H1 (cell line): Measurements from ENCODE around the gene ADGRV1. TPM values are rescaled to one million over a fixed set of nuclear protein-coding genes. Genes with fewer than 3 reads are reported as not detected.

ENCODE experiments used
- CTCF ChIA-PET: fragments of 300-600 bp; sonication (Branson Sonifier 250); formaldehyde crosslinking; loops from one replicate; lab custom pipeline; 2021; ENCODE audit not compliant: partially characterized antibody; lab: Charles Lee
- POLR2A ChIA-PET: fragments of 300-600 bp; sonication (Branson Sonifier 250); formaldehyde crosslinking; loops from one replicate; lab custom pipeline; 2021; ENCODE audit warnings: inconsistent platforms; ENCODE audit not compliant: partially characterized antibody; lab: Charles Lee
- DNase-seq, 2 experiments: peaks; one replicate each; pipeline versions ENCODE4 v3.0.0 to v3.0.0-alpha.2; 2010 to 2022; ENCODE audit warnings: low spot score in 2 of 2, low read depth in 1 of 2, mixed read lengths in 1 of 2
- FAIRE-seq: peaks from 2 replicates; lab custom pipeline; 2011; peaks lifted over from hg19 to GRCh38; lab: Jason Lieb, UNC
- H2AFZ ChIP-seq: 2 replicates; pipeline ENCODE4 v1.8.1; 2012; ENCODE audit warnings: low read length, inconsistent platforms
- H2AK5ac ChIP-seq: 2 replicates; pipeline ENCODE4 v1.6.1; 2013; ENCODE audit warnings: low read depth, low read length
- H2BK120ac ChIP-seq: replicated peaks from 2 replicates; pipeline ENCODE3; 2013; ENCODE audit warnings: low read depth, low read length, inconsistent platforms
- H2BK12ac ChIP-seq: 2 replicates; pipeline ENCODE4 v1.6.1; 2013; ENCODE audit warnings: low read depth, low read length
- H2BK15ac ChIP-seq: 2 replicates; pipeline ENCODE4 v1.6.1; 2013; ENCODE audit warnings: low read length
- H2BK20ac ChIP-seq: 2 replicates; pipeline ENCODE4 v1.6.1; 2013; ENCODE audit warnings: low read length
- H2BK5ac ChIP-seq: 2 replicates; pipeline ENCODE4 v1.6.1; 2013; ENCODE audit warnings: low read depth, low read length
- H3K14ac ChIP-seq: 2 replicates; pipeline ENCODE4 v1.6.1; 2013; ENCODE audit warnings: inconsistent platforms; ENCODE audit not compliant: insufficient read length
- H3K18ac ChIP-seq: 2 replicates; pipeline ENCODE4 v1.6.1; 2013; ENCODE audit warnings: low read length; ENCODE audit errors: extremely low read depth
- H3K23ac ChIP-seq: 2 replicates; pipeline ENCODE4 v1.6.1; 2013; ENCODE audit warnings: inconsistent platforms; ENCODE audit not compliant: insufficient read length
- H3K23me2 ChIP-seq: 2 replicates; pipeline ENCODE4 v1.6.1; 2013; ENCODE audit warnings: low read depth, low read length
- H3K27ac ChIP-seq: 2 replicates; pipeline ENCODE4 v1.6.1; 2011; ENCODE audit warnings: low read depth, low read length, inconsistent platforms
- H3K27me3 ChIP-seq, 4 experiments: replicated peaks in 1 of 4; 1 replicate in 1 of 4; 2 replicates in 3 of 4; pipeline versions ENCODE4 v1.6.1 to v1.8.1; 2011 to 2013; ENCODE audit warnings: low read length in 3 of 4, mild to moderate bottlenecking in 3 of 4, inconsistent platforms in 2 of 4, mixed read lengths in 2 of 4, moderate library complexity in 1 of 4; ENCODE audit not compliant: control insufficient read depth in 3 of 4, insufficient read depth in 3 of 4; ENCODE audit errors: extremely low read depth in 1 of 4
- H3K36me3 ChIP-seq, 4 experiments: 2 replicates each; pipeline versions ENCODE4 v1.6.1 to v1.8.1; 2011 to 2013; ENCODE audit warnings: mild to moderate bottlenecking in 4 of 4, low read length in 3 of 4, moderate library complexity in 2 of 4, control low read depth in 1 of 4, inconsistent platforms in 1 of 4; ENCODE audit not compliant: insufficient read depth in 4 of 4, control insufficient read depth in 2 of 4
- H3K4ac ChIP-seq: replicated peaks from 2 replicates; pipeline ENCODE3; 2013; ENCODE audit warnings: low read length, low read depth, mixed read lengths, inconsistent platforms; ENCODE audit not compliant: insufficient read length
- H3K4me1 ChIP-seq, 4 experiments: replicated peaks in 1 of 4; 1 replicate in 1 of 4; 2 replicates in 3 of 4; pipeline versions ENCODE4 v1.6.1 to v1.8.1; 2011 to 2013; ENCODE audit warnings: low read length in 3 of 4, inconsistent platforms in 2 of 4, mixed read lengths in 1 of 4; ENCODE audit not compliant: insufficient read depth in 4 of 4, control insufficient read depth in 3 of 4
- H3K4me2 ChIP-seq, 2 experiments: 2 replicates each; pipeline versions ENCODE4 v1.6.1 to v1.8.1; 2011 to 2013; ENCODE audit warnings: low read depth in 2 of 2, low read length in 2 of 2, control low read depth in 1 of 2, inconsistent platforms in 1 of 2, mild to moderate bottlenecking in 1 of 2; ENCODE audit not compliant: insufficient read depth in 1 of 2
- H3K4me3 ChIP-seq, 4 experiments: fragments of 200-600, 300-600 bp in 1 of 4; sonication (generic), shearing (Covaris generic), sonication (Bioruptor Twin) in 1 of 4; 2 replicates each; pipeline versions ENCODE4 v1.5.1 to v1.8.1; 2011 to 2016; ENCODE audit warnings: low read length in 4 of 4, low read depth in 3 of 4, control low read depth in 2 of 4, inconsistent platforms in 2 of 4, mild to moderate bottlenecking in 2 of 4, mixed read lengths in 1 of 4, moderate library complexity in 1 of 4; ENCODE audit not compliant: insufficient read depth in 2 of 4; ENCODE audit errors: extremely low read depth in 1 of 4
- H3K56ac ChIP-seq: replicated peaks from 2 replicates; pipeline ENCODE3; 2013; ENCODE audit warnings: low read depth, mild to moderate bottlenecking, mixed read lengths, low read length, inconsistent platforms; ENCODE audit not compliant: insufficient read length
- H3K79me1 ChIP-seq: 2 replicates; pipeline ENCODE4 v1.6.1; 2013; ENCODE audit warnings: low read depth, low read length, control low read depth
- H3K79me2 ChIP-seq, 2 experiments: 2 replicates each; pipeline versions ENCODE4 v1.6.1 to v1.8.1; 2012 to 2013; ENCODE audit warnings: low read length in 2 of 2, mild to moderate bottlenecking in 2 of 2, inconsistent platforms in 1 of 2; ENCODE audit not compliant: insufficient read depth in 2 of 2, control insufficient read depth in 1 of 2
- H3K9ac ChIP-seq, 4 experiments: replicated peaks in 1 of 4; 1 replicate in 1 of 4; 2 replicates in 3 of 4; pipeline versions ENCODE4 v1.6.1 to v1.8.1; 2011 to 2013; ENCODE audit warnings: low read depth in 3 of 4, low read length in 3 of 4, control low read depth in 2 of 4, mild to moderate bottlenecking in 2 of 4, moderate library complexity in 2 of 4, inconsistent platforms in 1 of 4; ENCODE audit errors: extremely low read depth in 1 of 4
- H3K9me3 ChIP-seq, 2 experiments: 2 replicates each; pipeline versions ENCODE4 v1.6.1 to v1.8.1; 2012 to 2013; ENCODE audit warnings: mild to moderate bottlenecking in 2 of 2, moderate library complexity in 2 of 2, control low read depth in 1 of 2, inconsistent platforms in 1 of 2, low read depth in 1 of 2, low read length in 1 of 2, mixed read lengths in 1 of 2; ENCODE audit not compliant: insufficient read depth in 2 of 2
- H4K20me1 ChIP-seq, 2 experiments: replicated peaks in 1 of 2; 2 replicates each; pipeline versions ENCODE3 to v1.8.1; 2011 to 2013; ENCODE audit warnings: inconsistent platforms in 2 of 2, low read length in 2 of 2, mild to moderate bottlenecking in 1 of 2; ENCODE audit not compliant: insufficient read depth in 2 of 2, control insufficient read depth in 1 of 2
- H4K5ac ChIP-seq: 2 replicates; pipeline ENCODE4 v1.6.1; 2013; ENCODE audit warnings: low read length, low read depth, mixed read lengths, inconsistent platforms; ENCODE audit not compliant: insufficient read length
- H4K8ac ChIP-seq: 2 replicates; pipeline ENCODE4 v1.8.0; 2013; ENCODE audit warnings: mild to moderate bottlenecking, moderate library complexity, low read length, inconsistent platforms; ENCODE audit not compliant: insufficient read depth; ENCODE audit errors: extremely low read depth
- H4K91ac ChIP-seq: replicated peaks from 2 replicates; pipeline ENCODE3; 2013; ENCODE audit warnings: low read length, mixed read lengths, inconsistent platforms; ENCODE audit not compliant: insufficient read length
- ASH2L ChIP-seq: fragments of 200-600, 300-600 bp; sonication (generic); IDR thresholded peaks from one replicate; pipeline ENCODE4 v1.7.1; 2017; ENCODE audit warnings: low read length
- ATF3 ChIP-seq: IDR thresholded peaks from 2 replicates; pipeline ENCODE4 v1.6.1; 2011; ENCODE audit warnings: low read depth, mild to moderate bottlenecking, low read length; ENCODE audit not compliant: insufficient read depth
- CTBP2 ChIP-seq: IDR thresholded peaks from 2 replicates; pipeline ENCODE4 v1.7.0; 2011; ENCODE audit warnings: borderline replicate concordance, mild to moderate bottlenecking, moderate library complexity, mixed read lengths, low read length; ENCODE audit not compliant: insufficient read depth, insufficient read length
- CTCF ChIP-seq, 3 experiments: IDR thresholded peaks; 1 replicate in 2 of 3; 2 replicates in 1 of 3; pipeline versions ENCODE4 v1.5.1 to v1.6.1; 2011; ENCODE audit warnings: low read length in 3 of 3, mild to moderate bottlenecking in 3 of 3, inconsistent platforms in 2 of 3, low read depth in 1 of 3, moderate library complexity in 1 of 3; ENCODE audit not compliant: insufficient read depth in 1 of 3; ENCODE audit errors: control extremely low read depth in 1 of 3
- E2F6 ChIP-seq: IDR thresholded peaks from 2 replicates; pipeline ENCODE4 v1.6.1; 2012; ENCODE audit warnings: inconsistent platforms
- PHF8 ChIP-seq: fragments of 200-600 bp; sonication (generic); conservative IDR thresholded peaks from 2 replicates; pipeline ENCODE4 v1.7.1; 2012; ENCODE audit warnings: low read depth, mild to moderate bottlenecking, inconsistent platforms, low read length, moderate library complexity
- SP4 ChIP-seq: IDR thresholded peaks from 2 replicates; pipeline ENCODE4 v1.6.1; 2012; ENCODE audit warnings: low read length, inconsistent platforms
- SUZ12 ChIP-seq: fragments of 200-600 bp; sonication (generic); IDR thresholded peaks from 2 replicates; pipeline ENCODE4 v1.6.1; 2012; ENCODE audit warnings: mild to moderate bottlenecking, inconsistent platforms, low read length, moderate library complexity, mixed read lengths
- TAF7 ChIP-seq: optimal IDR thresholded peaks from 2 replicates; pipeline ENCODE3; 2011; ENCODE audit warnings: low read depth, mild to moderate bottlenecking, inconsistent platforms, low read length, moderate library complexity, borderline replicate concordance
- WGBS, 2 experiments: shearing (Covaris generic) in 1 of 2; methylation state at CpG; one replicate each; pipeline versions ENCODE4 v1.1.6 to v1.1.7; 2013 to 2015; ENCODE audit warnings: low lambda C conversion rate in 2 of 2, mixed read lengths in 2 of 2, inconsistent platforms in 1 of 2, low coverage in 1 of 2, missing lambda C conversion rate in 1 of 2; ENCODE audit not compliant: insufficient replicate concordance in 2 of 2, insufficient coverage in 1 of 2, insufficient read length in 1 of 2; ENCODE audit errors: extremely low coverage in 1 of 2, missing lambda C conversion rate in 1 of 2; 5-methylcytosine and 5-hydroxymethylcytosine counted together
- polyA plus RNA-seq, 7 experiments: library from polyadenylated mRNA; depleted of rRNA in 3 of 7; stranded (reverse) in 5 of 7; unstranded in 2 of 7; fragments of >200 nt in 5 of 7; fragments of 200-250 nt in 2 of 7; gene quantifications; 1 replicate in 5 of 7; 2 replicates in 1 of 7; 4 replicates in 1 of 7; pipeline versions ENCODE4 v1.2.1 to v1.2.3, GENCODE V29; 2011 to 2013; ENCODE audit warnings: missing spikeins in 2 of 7, mixed read lengths in 2 of 7
- total RNA-seq: library from RNA; stranded (reverse); fragmentation: NEBNext Ultra II Directional; extraction: Animal tissue kit (Norgen Biotek cat#: 25700); gene quantifications from 2 replicates; pipeline ENCODE4 v1.2.1, GENCODE V29; 2021

The ADGRV1 gene
- total and polyA plus RNA-seq, 2 of the 8 experiments (the other 6 are each of a cell fraction or from before 2014, with no cell fraction given), result 53.1 to 62.2 TPM

GRCh38 chr5:91058575-91058974 lies 500.0 kb downstream of the ADGRV1 start:
- Histone ChIP-seq H3K4me1 (no peaks in the 10 kb centered on the region), H3K27ac (no peak overlapping the region)
- WGBS, 2 experiments, result 87% methylated on average over 4 of the region's 4 CpGs; no CpG with 5 or more reads in 1 of the 2 experiments
- TF ChIP-seq CTBP2, result no peak
- no peak for TF ChIP-seq SP4
- TF ChIP-seq CTCF (IDR thresholded peaks at IDR 0.05; ENCODE audit: control extremely low read depth in 1 of 3, insufficient read depth in 1 of 3, low read depth in 1 of 3, low read length in 3 of 3), result no peak
- TF ChIP-seq E2F6, result no peak
- no peak for TF ChIP-seq PHF8
- no peak for TF ChIP-seq ASH2L
- TF ChIP-seq TAF7, result no peak
- no peak for TF ChIP-seq ATF3
- no peak for TF ChIP-seq SUZ12

More at GRCh38 chr5:91058575-91058974, 500.0 kb downstream of the ADGRV1 start:
- Histone ChIP-seq H2BK120ac (no peak overlapping the region), H3K9ac (peak overlapping the region in 1 of 4 experiments; percentile 34; a peak in 1 of 7 replicates), H4K20me1 (no peaks in the 10 kb centered on the region), H4K8ac (no peak overlapping the region), H3K79me2 (no peaks in the 10 kb centered on the region), H3K4me2 (no peak overlapping the region), H3K23me2 (no peaks in the 10 kb centered on the region), H4K91ac (no peak overlapping the region), H3K18ac (no peak overlapping the region), H2BK12ac (no peak overlapping the region), H3K36me3 (no peaks in the 10 kb centered on the region), H3K4ac (no peak overlapping the region), H3K4me3 (no peak overlapping the region), H3K56ac (no peak overlapping the region), H2BK5ac (no peak overlapping the region), H3K79me1 (no peaks in the 10 kb centered on the region), H2AK5ac (no peak overlapping the region), H3K14ac (no peak overlapping the region), H2BK15ac (no peak overlapping the region), H2BK20ac (no peak overlapping the region), H3K9me3 (no peaks in the 10 kb centered on the region), H3K27me3 (no peaks in the 10 kb centered on the region), H4K5ac (no peak overlapping the region), H3K23ac (no peak overlapping the region), H2AFZ (no peak overlapping the region)
- DNase-seq (no peak), FAIRE-seq (no peak)
- CTCF ChIA-PET, result interaction anchor here (1.3 to 1.8 kb wide), 3 partner anchors 10 to 126 kb away, joined by 3 to 9 read pairs (median 5); no protein-coding TSS in a partner anchor
- POLR2A ChIA-PET, result no interaction called here
